ENCODE measurements around the gene RNF144A. TPM values are rescaled to one million over a fixed set of nuclear protein-coding genes. Genes with fewer than 3 reads are reported as not detected.

RNF144A gene
- total RNA-seq, 1 donor from 2014 or later = 39.9 TPM

GRCh38 chr2:6881516-6881915 lies 35.7 kb upstream of the RNF144A start:
- no peak overlapping the region for H3K4me3 Mint-ChIP-seq (ENCODE audit: low read depth)

GRCh38 chr2:6883448-6884122 lies 33.6 kb upstream of the RNF144A start:
- no peak overlapping the region for H3K27ac Mint-ChIP-seq
- no peaks in the 10 kb centered on the region for H3K4me1 Mint-ChIP-seq (ENCODE audit: low read depth)
- no peak for TF ChIP-seq CTCF (IDR thresholded peaks at IDR 0.05; ENCODE audit: unreplicated experiment)
- H3K4me3 Mint-ChIP-seq (ENCODE audit: low read depth) = no peak overlapping the region
- no peak for DNase-seq (ENCODE audit: low spot score, unreplicated experiment)
- H3K27me3 Mint-ChIP-seq = no peaks in the 10 kb centered on the region
- H3K9me3 Mint-ChIP-seq (ENCODE audit: low read depth) = peaks cover 14% of the 10 kb centered on the region
- H3K36me3 Mint-ChIP-seq (ENCODE audit: insufficient read depth) = peaks cover 3% of the 10 kb centered on the region

More at GRCh38 chr2:6881516-6881915, 35.7 kb upstream of the RNF144A start:
- Mint-ChIP-seq H3K36me3 (ENCODE audit: insufficient read depth) (peaks cover 3% of the 10 kb centered on the region), H3K9me3 (ENCODE audit: low read depth) (peaks cover 14% of the 10 kb centered on the region), H3K27me3 (no peaks in the 10 kb centered on the region), H3K4me1 (ENCODE audit: low read depth) (no peaks in the 10 kb centered on the region), H3K27ac (no peak overlapping the region)
- DNase-seq (ENCODE audit: low spot score, unreplicated experiment) = no peak
- no peak for TF ChIP-seq CTCF (IDR thresholded peaks at IDR 0.05; ENCODE audit: unreplicated experiment)

GRCh38 chr2:6885551-6885950 lies 31.7 kb upstream of the RNF144A start:
- Mint-ChIP-seq H3K27me3 (no peaks in the 10 kb centered on the region), H3K36me3 (ENCODE audit: insufficient read depth) (no peaks in the 10 kb centered on the region), H3K27ac (no peak overlapping the region), H3K4me3 (ENCODE audit: low read depth) (no peak overlapping the region), H3K4me1 (ENCODE audit: low read depth) (no peaks in the 10 kb centered on the region), H3K9me3 (ENCODE audit: low read depth) (peaks cover 5% of the 10 kb centered on the region)
- DNase-seq (ENCODE audit: low spot score, unreplicated experiment) = no peak
- TF ChIP-seq CTCF (IDR thresholded peaks at IDR 0.05; ENCODE audit: unreplicated experiment) = no peak

GRCh38 chr2:6885968-6886367 lies 31.2 kb upstream of the RNF144A start:
- TF ChIP-seq CTCF (IDR thresholded peaks at IDR 0.05; ENCODE audit: unreplicated experiment) = no peak
- DNase-seq (ENCODE audit: low spot score, unreplicated experiment) = no peak
- Mint-ChIP-seq H3K27ac (no peak overlapping the region), H3K4me1 (ENCODE audit: low read depth) (no peaks in the 10 kb centered on the region), H3K36me3 (ENCODE audit: insufficient read depth) (no peaks in the 10 kb centered on the region), H3K4me3 (ENCODE audit: low read depth) (no peak overlapping the region), H3K9me3 (ENCODE audit: low read depth) (peaks cover 2% of the 10 kb centered on the region), H3K27me3 (no peaks in the 10 kb centered on the region)

- TF ChIP-seq CTCF (IDR thresholded peaks at IDR 0.05; ENCODE audit: unreplicated experiment) = no peak
- H3K9me3 Mint-ChIP-seq (ENCODE audit: low read depth) = no peaks in the 10 kb centered on the region
- no peaks in the 10 kb centered on the region for H3K4me1 Mint-ChIP-seq (ENCODE audit: low read depth)
- H3K27ac Mint-ChIP-seq = no peak overlapping the region
- no peaks in the 10 kb centered on the region for H3K36me3 Mint-ChIP-seq (ENCODE audit: insufficient read depth)
- no peak overlapping the region for H3K4me3 Mint-ChIP-seq (ENCODE audit: low read depth)
- no peak for DNase-seq (ENCODE audit: low spot score, unreplicated experiment)
- H3K27me3 Mint-ChIP-seq = no peaks in the 10 kb centered on the region
Observed at GRCh38 chr2:6887751-6888192, 29.4 kb upstream of the RNF144A start.
